Mesendoderm (in vitro differentiated cells): Measurements from ENCODE around the gene ABCA4.
A peak's percentile ranks its signal among the peaks of the same experiment; 100 is the strongest.

Experiments used
- DNase-seq: peaks from one replicate; pipeline ENCODE4 v3.0.0; 2013
- H2AK5ac ChIP-seq: 2 replicates; pipeline ENCODE4 v1.6.1; 2013; ENCODE audit warnings: low read length, inconsistent platforms
- H2BK120ac ChIP-seq: 2 replicates; pipeline ENCODE4 v1.6.1; 2013; ENCODE audit warnings: low read depth, mild to moderate bottlenecking, low read length, moderate library complexity, mixed read lengths
- H2BK15ac ChIP-seq: replicated peaks from 2 replicates; pipeline ENCODE4 v1.6.1; 2013; ENCODE audit warnings: low read depth, mild to moderate bottlenecking, moderate library complexity
- H2BK5ac ChIP-seq: 2 replicates; pipeline ENCODE4 v1.6.1; 2013; ENCODE audit warnings: low read length, inconsistent platforms
- H3K18ac ChIP-seq: 2 replicates; pipeline ENCODE4 v1.6.1; 2013; ENCODE audit warnings: mild to moderate bottlenecking, low read length, mixed read lengths
- H3K23ac ChIP-seq: one replicate; pipeline ENCODE4 v1.6.1; 2013; ENCODE audit warnings: low read length
- H3K27ac ChIP-seq: 2 replicates; pipeline ENCODE4 v1.5.1; 2013; ENCODE audit warnings: low read depth, mild to moderate bottlenecking, inconsistent platforms, low read length, moderate library complexity
- H3K27me3 ChIP-seq: 2 replicates; pipeline ENCODE4 v1.6.1; 2013; ENCODE audit warnings: low read length, control low read depth, mild to moderate bottlenecking, inconsistent platforms; ENCODE audit not compliant: insufficient read depth, poor library complexity
- H3K36me3 ChIP-seq: 2 replicates; pipeline ENCODE4 v1.6.1; 2013; ENCODE audit warnings: low read length, inconsistent platforms; ENCODE audit not compliant: control insufficient read depth, insufficient read depth
- H3K4ac ChIP-seq: one replicate; pipeline ENCODE4 v1.6.1; 2013; ENCODE audit warnings: low read depth, mild to moderate bottlenecking, low read length, moderate library complexity
- H3K4me1 ChIP-seq: 2 replicates; pipeline ENCODE4 v1.6.1; 2013; ENCODE audit warnings: low read depth, low read length, inconsistent platforms; ENCODE audit not compliant: control insufficient read depth
- H3K4me2 ChIP-seq: 2 replicates; pipeline ENCODE4 v1.6.1; 2013; ENCODE audit warnings: low read length
- H3K4me3 ChIP-seq: 2 replicates; pipeline ENCODE4 v1.5.1; 2013; ENCODE audit warnings: mild to moderate bottlenecking, low read length
- H3K56ac ChIP-seq: one replicate; pipeline ENCODE4 v1.6.1; 2013; ENCODE audit warnings: low read length
- H3K79me1 ChIP-seq: 2 replicates; pipeline ENCODE4 v1.6.1; 2013; ENCODE audit warnings: low read length, inconsistent platforms
- H3K79me2 ChIP-seq: 2 replicates; pipeline ENCODE4 v1.6.1; 2013; ENCODE audit warnings: mild to moderate bottlenecking, low read length; ENCODE audit not compliant: control insufficient read depth, insufficient read depth
- H3K9ac ChIP-seq: 2 replicates; pipeline ENCODE4 v1.6.1; 2013; ENCODE audit warnings: low read length, inconsistent platforms
- H4K5ac ChIP-seq: one replicate; pipeline ENCODE4 v1.6.1; 2013; ENCODE audit warnings: low read length
- H4K8ac ChIP-seq: one replicate; pipeline ENCODE4 v1.6.1; 2013; ENCODE audit warnings: low read depth, mild to moderate bottlenecking, control low read depth, low read length, moderate library complexity
- WGBS: extraction: QIAGEN DNeasy Blood & Tissue Kit; methylation state at CpG from one replicate; pipeline ENCODE4 v1.1.7; 2013; ENCODE audit warnings: low lambda C conversion rate, missing lambda C conversion rate; ENCODE audit not compliant: insufficient coverage; ENCODE audit errors: extremely low coverage; 5-methylcytosine and 5-hydroxymethylcytosine counted together

Gene ABCA4

GRCh38 chr1:93976291-93976690 is 144.7 kb downstream of the ABCA4 start:
- Histone ChIP-seq H3K4me1 (no peaks in the 10 kb centered on the region), H3K23ac (no peak overlapping the region), H2BK15ac (no peak overlapping the region), H4K8ac (no peak overlapping the region), H3K27ac (no peak overlapping the region), H3K4ac (no peak overlapping the region), H3K56ac (no peak overlapping the region), H2AK5ac (no peak overlapping the region), H3K4me2 (no peak overlapping the region), H2BK5ac (no peak overlapping the region), H3K9ac (no peak overlapping the region), H3K36me3 (no peaks in the 10 kb centered on the region), H3K4me3 (no peak overlapping the region), H3K18ac (no peak overlapping the region), H3K79me1 (no peaks in the 10 kb centered on the region), H3K79me2 (no peaks in the 10 kb centered on the region), H2BK120ac (no peak overlapping the region), H4K5ac (no peak overlapping the region), H3K27me3 (no peaks in the 10 kb centered on the region)
- WGBS: no CpG with 5 or more reads among the region's 2 CpGs
- DNase-seq: peak; percentile 22

- H3K79me2 ChIP-seq: no peaks in the 10 kb centered on the region
- no peaks in the 10 kb centered on the region for H3K4me1 ChIP-seq
- WGBS: no CpG with 5 or more reads among the region's 2 CpGs
- no peak overlapping the region for H3K9ac ChIP-seq
- H3K23ac ChIP-seq: no peak overlapping the region
- H2BK120ac ChIP-seq: no peak overlapping the region
- no peak overlapping the region for H4K8ac ChIP-seq
- H2AK5ac ChIP-seq: no peak overlapping the region
- DNase-seq: no peak
- H3K18ac ChIP-seq: no peak overlapping the region
- no peak overlapping the region for H3K27ac ChIP-seq
- no peak overlapping the region for H4K5ac ChIP-seq
- H3K36me3 ChIP-seq: no peaks in the 10 kb centered on the region
- H3K4me3 ChIP-seq: no peak overlapping the region
- no peak overlapping the region for H3K4me2 ChIP-seq
- H3K79me1 ChIP-seq: no peaks in the 10 kb centered on the region
- H3K27me3 ChIP-seq: no peaks in the 10 kb centered on the region
- H3K4ac ChIP-seq: no peak overlapping the region
- no peak overlapping the region for H3K56ac ChIP-seq
- H2BK15ac ChIP-seq: no peak overlapping the region
- H2BK5ac ChIP-seq: no peak overlapping the region
Observed at GRCh38 chr1:93972341-93972740, 148.6 kb downstream of the ABCA4 start.

GRCh38 chr1:93969887-93970286 is 151.1 kb downstream of the ABCA4 start:
- Histone ChIP-seq H3K56ac (no peak overlapping the region), H3K4me3 (no peak overlapping the region), H4K5ac (no peak overlapping the region), H3K9ac (no peak overlapping the region), H4K8ac (no peak overlapping the region), H2AK5ac (no peak overlapping the region), H3K18ac (no peak overlapping the region), H3K27me3 (no peaks in the 10 kb centered on the region), H3K4me1 (no peaks in the 10 kb centered on the region), H3K79me1 (no peaks in the 10 kb centered on the region), H3K27ac (no peak overlapping the region), H3K4me2 (no peak overlapping the region), H3K36me3 (no peaks in the 10 kb centered on the region), H3K4ac (no peak overlapping the region), H3K23ac (no peak overlapping the region), H2BK5ac (no peak overlapping the region), H3K79me2 (no peaks in the 10 kb centered on the region), H2BK15ac (no peak overlapping the region), H2BK120ac (no peak overlapping the region)
- no peak for DNase-seq
- WGBS: no CpG with 5 or more reads among the region's 3 CpGs

GRCh38 chr1:93969371-93969770 is 151.6 kb downstream of the ABCA4 start:
- H2BK15ac ChIP-seq: no peak overlapping the region
- H4K8ac ChIP-seq: no peak overlapping the region
- no peak for DNase-seq
- no peak overlapping the region for H2AK5ac ChIP-seq
- H3K4me2 ChIP-seq: no peak overlapping the region
- no peak overlapping the region for H2BK120ac ChIP-seq
- H3K27ac ChIP-seq: no peak overlapping the region
- no peaks in the 10 kb centered on the region for H3K79me1 ChIP-seq
- no peaks in the 10 kb centered on the region for H3K4me1 ChIP-seq
- H4K5ac ChIP-seq: no peak overlapping the region
- H3K23ac ChIP-seq: no peak overlapping the region
- H3K4me3 ChIP-seq: no peak overlapping the region
- H3K79me2 ChIP-seq: no peaks in the 10 kb centered on the region
- no peak overlapping the region for H3K18ac ChIP-seq
- no peaks in the 10 kb centered on the region for H3K36me3 ChIP-seq
- 100% methylated on average over 1 of the region's 2 CpGs for WGBS
- H3K9ac ChIP-seq: no peak overlapping the region
- no peak overlapping the region for H3K56ac ChIP-seq
- no peak overlapping the region for H2BK5ac ChIP-seq
- H3K4ac ChIP-seq: no peak overlapping the region
- no peaks in the 10 kb centered on the region for H3K27me3 ChIP-seq

GRCh38 chr1:93967306-93967705 is 153.6 kb downstream of the ABCA4 start:
- Histone ChIP-seq H3K4me1 (no peaks in the 10 kb centered on the region), H3K27me3 (no peaks in the 10 kb centered on the region), H2BK5ac (no peak overlapping the region), H3K4ac (no peak overlapping the region), H3K36me3 (no peaks in the 10 kb centered on the region), H4K8ac (no peak overlapping the region), H2BK15ac (no peak overlapping the region), H3K4me3 (no peak overlapping the region), H2AK5ac (no peak overlapping the region), H3K4me2 (no peak overlapping the region), H3K18ac (no peak overlapping the region), H3K56ac (no peak overlapping the region), H3K27ac (no peak overlapping the region), H3K79me2 (no peaks in the 10 kb centered on the region), H4K5ac (no peak overlapping the region), H3K79me1 (no peaks in the 10 kb centered on the region), H3K23ac (no peak overlapping the region), H2BK120ac (no peak overlapping the region), H3K9ac (no peak overlapping the region)
- WGBS: no CpG with 5 or more reads among the region's 3 CpGs
- no peak for DNase-seq

GRCh38 chr1:93965888-93966287 is 155.1 kb downstream of the ABCA4 start:
- H3K18ac ChIP-seq: no peak overlapping the region
- no peak overlapping the region for H3K27ac ChIP-seq
- H3K27me3 ChIP-seq: no peaks in the 10 kb centered on the region
- no peak overlapping the region for H4K8ac ChIP-seq
- H3K79me2 ChIP-seq: no peaks in the 10 kb centered on the region
- no peak overlapping the region for H2BK120ac ChIP-seq
- no peak overlapping the region for H2BK5ac ChIP-seq
- no peak overlapping the region for H3K4me3 ChIP-seq
- no peak overlapping the region for H2AK5ac ChIP-seq
- DNase-seq: no peak
- no CpG with 5 or more reads among the region's 2 CpGs for WGBS
- no peak overlapping the region for H3K56ac ChIP-seq
- no peaks in the 10 kb centered on the region for H3K79me1 ChIP-seq
- H3K36me3 ChIP-seq: no peaks in the 10 kb centered on the region
- H2BK15ac ChIP-seq: no peak overlapping the region
- H4K5ac ChIP-seq: no peak overlapping the region
- no peak overlapping the region for H3K4ac ChIP-seq
- H3K4me1 ChIP-seq: no peaks in the 10 kb centered on the region
- no peak overlapping the region for H3K23ac ChIP-seq
- H3K9ac ChIP-seq: no peak overlapping the region
- no peak overlapping the region for H3K4me2 ChIP-seq
